GM12873 (cell line): ENCODE results near the gene ZNF423.

Experiments
- CTCF ChIP-seq: IDR thresholded peaks from 2 replicates; pipeline ENCODE4 v1.5.1; 2012; ENCODE audit warnings: low read depth, mild to moderate bottlenecking, moderate library complexity, low read length, control low read depth; ENCODE audit not compliant: insufficient read depth; ENCODE audit errors: missing control alignments

Gene ZNF423

GRCh38 chr16:49521734-49522325 lies 334.1 kb downstream of the ZNF423 start:
- no peak for TF ChIP-seq CTCF

GRCh38 chr16:49520492-49521038 lies 335.3 kb downstream of the ZNF423 start:
- TF ChIP-seq CTCF: no peak

GRCh38 chr16:49519741-49520140 lies 336.2 kb downstream of the ZNF423 start:
- TF ChIP-seq CTCF: no peak

GRCh38 chr16:49519008-49519656 lies 336.8 kb downstream of the ZNF423 start:
- TF ChIP-seq CTCF: no peak

GRCh38 chr16:49516382-49517036 lies 339.4 kb downstream of the ZNF423 start:
- TF ChIP-seq CTCF: no peak

GRCh38 chr16:49515861-49516260 lies 340.1 kb downstream of the ZNF423 start:
- no peak for TF ChIP-seq CTCF

GRCh38 chr16:49515016-49515565 lies 340.8 kb downstream of the ZNF423 start:
- no peak for TF ChIP-seq CTCF
